ENCODE results near the gene ANKRD6.
"Not testable (repeated sequence)": the region's sequence is repeated elsewhere in the genome, so short reads cannot be mapped to it uniquely, and the experiment has no call there.

The ANKRD6 gene

GRCh38 chr6:89611666-89612065 is 178.7 kb downstream of the ANKRD6 start:
- DNase-seq, result no peak

DNA sequence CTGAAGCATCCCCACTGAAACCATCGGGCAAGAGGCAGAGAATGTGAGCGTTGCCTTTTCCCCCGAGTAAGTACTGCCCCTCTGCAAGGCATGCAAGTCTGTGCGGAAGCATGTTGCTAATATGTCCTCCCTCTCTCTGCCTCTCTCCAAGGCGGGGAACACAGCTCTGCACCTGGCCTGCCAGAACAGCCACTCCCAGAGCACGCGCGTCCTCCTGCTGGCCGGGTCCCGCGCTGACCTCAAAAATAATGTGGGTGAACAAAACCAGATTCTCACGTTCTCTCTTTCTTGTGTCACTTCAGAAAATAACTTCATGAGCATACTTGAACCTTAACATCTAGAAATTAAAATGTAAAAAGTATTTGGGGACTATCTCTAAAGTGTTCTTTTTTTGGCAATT is 179.2 kb downstream of the ANKRD6 start:
- no peak for DNase-seq

- DNase-seq, result no peak
These were observed 180.8 kb downstream of the ANKRD6 start for GRCh38 chr6:89613790-89614189.

GRCh38 chr6:89615882-89616281 is 182.9 kb downstream of the ANKRD6 start:
- DNase-seq, result no peak

DNA sequence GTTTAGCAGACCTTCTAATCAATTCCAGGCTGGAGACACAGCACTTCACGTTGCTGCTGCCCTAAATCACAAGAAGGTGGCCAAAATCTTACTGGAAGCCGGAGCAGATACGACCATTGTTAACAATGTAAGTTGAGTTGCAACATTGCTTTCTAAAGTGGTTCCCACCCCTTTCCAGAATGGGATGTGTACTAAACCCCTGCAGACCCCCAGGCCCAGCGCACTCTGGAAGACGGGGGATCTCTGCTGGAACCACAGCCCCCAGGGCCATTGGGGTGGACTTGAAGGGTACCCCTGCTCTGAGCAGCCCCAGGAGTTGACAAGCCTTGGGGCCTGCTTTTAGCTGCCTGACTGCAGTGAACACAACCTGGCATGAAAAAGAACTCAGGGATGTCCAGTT is 183.6 kb downstream of the ANKRD6 start:
- no peak for DNase-seq

- no peak for DNase-seq
These were observed 185.1 kb downstream of the ANKRD6 start for GRCh38 chr6:89618026-89618425.

GRCh38 chr6:89619567-89619966 is 186.6 kb downstream of the ANKRD6 start:
- DNase-seq, result no peak

GRCh38 chr6:89623749-89624148 is 190.8 kb downstream of the ANKRD6 start:
- no peak for DNase-seq

- DNase-seq, result no peak
These were observed 197.5 kb downstream of the ANKRD6 start for GRCh38 chr6:89630488-89630887.

- not testable (repeated sequence) for DNase-seq
These were observed 203.5 kb downstream of the ANKRD6 start for GRCh38 chr6:89636412-89636811.

GRCh38 chr6:89637960-89638319 is 205.0 kb downstream of the ANKRD6 start:
- DNase-seq, result no peak

- peak; percentile 73 for DNase-seq
These were observed 205.6 kb downstream of the ANKRD6 start, which contains the start of gene LYRM2 for GRCh38 chr6:89638320-89639195. TSS of gene LYRM2 (minus strand) at chr6:89638747. CDS start at chr6:89638716, 31 bp downstream.

GRCh38 chr6:89640804-89641203 is 207.9 kb downstream of the ANKRD6 start:
- DNase-seq, result no peak

GRCh38 chr6:89641581-89641980 is 208.6 kb downstream of the ANKRD6 start:
- DNase-seq, result not testable (repeated sequence)

- no peak for DNase-seq
These were observed 210.0 kb downstream of the ANKRD6 start for GRCh38 chr6:89642956-89643355.

- DNase-seq, result no peak
These were observed 210.5 kb downstream of the ANKRD6 start for GRCh38 chr6:89643406-89643805.

- DNase-seq, result no peak
These were observed 211.9 kb downstream of the ANKRD6 start for GRCh38 chr6:89644864-89645263.

DNA sequence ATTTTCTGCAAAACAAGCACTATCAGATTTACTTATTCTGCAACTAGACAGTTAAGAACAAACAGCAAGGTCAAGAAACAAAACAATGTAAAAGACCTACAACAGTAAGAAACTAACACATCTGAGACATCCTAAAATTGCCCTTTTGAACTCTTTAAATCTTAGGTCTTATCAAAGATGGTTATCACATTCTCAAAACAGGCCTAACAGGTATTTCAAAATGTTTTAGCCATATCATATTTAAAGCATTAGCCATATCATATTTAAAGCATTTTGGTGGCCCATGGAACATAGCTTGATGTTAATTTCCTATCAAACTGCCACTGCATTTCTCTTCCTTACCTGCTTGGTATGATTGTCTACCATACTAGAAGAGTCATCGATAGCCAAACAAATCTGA is 216.7 kb downstream of the ANKRD6 start:
- no peak for DNase-seq

GRCh38 chr6:89650579-89650978 is 217.6 kb downstream of the ANKRD6 start:
- DNase-seq, result no peak

GRCh38 chr6:89655122-89655521 is 222.2 kb downstream of the ANKRD6 start:
- DNase-seq, result no peak

DNA sequence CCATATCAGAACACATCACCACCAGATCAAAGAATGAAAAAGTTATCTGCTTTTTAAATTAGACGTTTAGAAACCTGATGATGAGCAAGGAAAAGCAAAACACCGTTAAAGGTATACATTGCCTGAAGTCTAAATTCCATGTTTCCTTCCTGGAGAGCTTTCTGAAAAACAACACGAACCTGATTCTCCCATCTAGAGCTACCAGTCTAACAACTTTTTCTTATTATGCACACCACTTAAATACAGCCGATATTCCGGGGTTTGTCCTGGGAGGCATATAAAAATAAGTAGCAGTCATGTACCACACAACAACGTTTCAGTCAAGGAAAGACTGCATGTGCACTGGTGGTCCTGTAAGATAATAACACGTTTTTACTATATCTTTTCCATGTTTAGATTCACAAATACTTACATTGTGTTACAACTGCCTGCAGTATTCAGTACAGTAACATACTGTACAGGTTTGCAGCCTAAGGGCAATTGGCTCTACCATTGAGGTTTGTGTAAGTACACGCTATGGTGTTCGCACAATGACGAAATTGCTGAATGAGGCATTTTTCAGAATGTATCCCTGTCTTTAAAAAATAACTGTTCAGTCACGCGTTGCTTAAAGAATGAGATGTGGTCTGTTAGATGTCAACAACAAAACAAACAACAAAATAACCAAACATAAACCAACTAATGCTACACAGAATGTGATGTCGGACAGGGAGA is 224.7 kb downstream of the ANKRD6 start:
- DNase-seq, result no peak

DNA sequence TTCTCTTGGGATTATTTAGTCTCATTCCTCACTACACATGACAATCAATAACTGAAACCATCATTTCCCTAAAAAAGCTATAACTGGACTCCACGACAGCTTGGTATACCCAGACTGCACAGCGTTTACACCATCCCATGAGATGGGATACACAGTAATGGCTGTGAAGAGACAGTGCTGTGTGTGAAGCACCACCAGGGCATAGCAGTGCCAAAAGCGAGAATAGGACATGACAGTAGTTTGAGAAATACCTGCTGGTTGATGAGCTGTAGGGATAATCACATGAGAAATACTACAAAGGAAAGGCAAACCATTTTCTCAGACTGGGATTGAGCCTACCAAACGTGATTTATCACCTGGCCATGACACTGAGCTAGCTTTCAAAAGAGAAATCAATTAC is 228.0 kb downstream of the ANKRD6 start:
- DNase-seq, result no peak

DNA sequence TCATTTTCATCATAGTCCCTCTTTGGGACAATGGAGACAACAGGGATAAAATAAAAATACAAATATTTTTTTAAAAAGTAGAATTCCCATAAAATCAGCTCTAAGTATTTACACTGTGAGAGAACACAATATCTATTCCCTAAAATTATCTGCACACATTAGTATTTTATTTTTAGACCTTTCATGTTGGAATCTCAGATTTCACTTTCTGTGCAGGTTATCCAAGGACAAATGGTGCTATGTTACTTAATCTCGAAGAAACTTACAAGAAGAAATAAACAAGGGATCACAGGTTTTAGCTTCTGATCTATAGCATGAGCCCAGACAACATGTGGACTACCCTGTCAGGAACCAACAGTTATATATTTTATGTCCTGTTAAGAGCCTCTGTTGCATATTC is 228.6 kb downstream of the ANKRD6 start:
- DNase-seq, result no peak

GRCh38 chr6:89662659-89663223 is 229.8 kb downstream of the ANKRD6 start:
- no peak for DNase-seq

All from DMS 273 treated with DMSO at 0.1 percent for 48 hours (cell line).